Ascending aorta (tissue), 2 donors: Measurements from ENCODE around the gene NTS. TPM values are rescaled to one million over a fixed set of nuclear protein-coding genes. Genes with fewer than 3 reads are reported as not detected.

Source experiments
- DNase-seq, 2 donors: peaks; one replicate each; pipeline ENCODE4 v3.0.0-alpha.2; 2019; ENCODE audit warnings: low spot score in 2 of 2
- H3K27ac ChIP-seq, 2 donors: fragments of 200-600 bp; sonication (generic); one replicate each; pipeline ENCODE4 v1.5.1; 2016 to 2017; ENCODE audit warnings: mild to moderate bottlenecking in 1 of 2
- H3K27me3 ChIP-seq: fragments of 200-600 bp; sonication (generic); one replicate; pipeline ENCODE4 v1.5.1; 2017
- H3K36me3 ChIP-seq, 2 donors: fragments of 200-600 bp; sonication (generic); one replicate each; pipeline ENCODE4 v1.5.1; 2016
- H3K4me1 ChIP-seq, 2 donors: fragments of 200-600 bp; sonication (generic); one replicate each; pipeline ENCODE4 v1.5.1; 2016 to 2017; ENCODE audit warnings: mild to moderate bottlenecking in 1 of 2
- H3K4me3 ChIP-seq, 2 donors: fragments of 200-600 bp; sonication (generic); one replicate each; pipeline ENCODE4 v1.5.1; 2016 to 2017; ENCODE audit warnings: mild to moderate bottlenecking in 1 of 2
- H3K9me3 ChIP-seq, 2 donors: fragments of 200-600 bp; sonication (generic); one replicate each; pipeline ENCODE4 v1.5.1; 2016
- CTCF ChIP-seq, 3 experiments: fragments of 200-600 bp in 2 of 3; fragments of 450-650 bp in 1 of 3; sonication (generic) in 2 of 3; IDR thresholded peaks; one replicate each; pipeline ENCODE4 v1.5.1; 2016 to 2019; ENCODE audit warnings: antibody characterized with exemption in 3 of 3, mild to moderate bottlenecking in 1 of 3, moderate library complexity in 1 of 3
- intact Hi-C: fragments of 100-400 bp; cut with DNase I; formaldehyde crosslinking; loops from one replicate; pipeline ENCODE4 v1.15.1; 2023
- total RNA-seq: library from RNA; depleted of rRNA; stranded (reverse); fragments of >200 nt; gene quantifications from one replicate; pipeline ENCODE4 v1.1.0, GENCODE V29; 2016

The NTS gene
- total RNA-seq, 1 donor from 2014 or later, result not detected

DNA sequence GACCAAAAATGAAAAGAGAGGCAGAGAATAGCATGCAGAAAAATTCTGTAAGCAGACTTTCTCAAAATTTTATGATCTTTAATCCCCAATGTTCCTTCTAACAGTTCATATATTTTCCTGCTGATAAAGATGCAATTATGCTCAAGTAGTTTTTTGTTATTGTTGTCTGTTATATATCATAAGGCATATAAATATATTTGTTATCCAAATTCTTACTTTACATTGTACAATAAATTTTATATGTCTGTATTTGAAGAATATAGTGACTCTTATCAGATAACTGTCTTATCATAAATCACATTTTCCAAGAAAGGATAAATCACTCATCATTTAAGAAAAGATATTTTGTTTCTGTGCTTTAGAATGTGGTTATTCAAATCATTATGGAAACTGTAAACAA is 40.5 kb upstream of the NTS start:
- H3K36me3 ChIP-seq, result no peaks in the 10 kb centered on the region
- peaks cover 0 to 7% of the 10 kb centered on the region in 2 donors for H3K4me1 ChIP-seq
- H3K4me3 ChIP-seq, result peak overlapping the region in 1 of 2 donors; percentile 69
- no peak for TF ChIP-seq CTCF (IDR thresholded peaks at IDR 0.05)
- H3K27ac ChIP-seq, result no peak overlapping the region
- H3K27me3 ChIP-seq, result no peaks in the 10 kb centered on the region
- H3K9me3 ChIP-seq, result no peaks in the 10 kb centered on the region
- intact Hi-C loops, result loop anchor here (10.0 kb wide), 1 partner anchor 119 kb away; no protein-coding TSS in a partner anchor
- no peak for DNase-seq

DNA sequence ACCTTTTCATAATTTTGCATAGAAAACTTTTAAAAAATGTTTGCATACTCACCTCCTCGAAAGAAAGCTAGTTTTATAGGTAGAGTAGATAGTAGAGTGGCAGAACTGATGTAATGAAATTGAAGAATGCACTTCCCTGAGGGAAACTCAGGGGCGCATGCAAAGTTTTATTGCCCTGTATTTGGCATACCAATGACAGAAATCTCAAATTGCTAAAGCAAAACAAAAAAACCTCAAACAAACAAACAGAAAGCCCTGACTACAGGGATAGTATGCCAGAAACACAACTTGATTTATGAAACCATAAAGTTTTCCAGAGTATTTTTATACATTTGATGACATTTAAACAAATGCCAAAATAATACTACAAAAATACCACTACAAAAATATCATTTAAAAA is 39.7 kb upstream of the NTS start:
- no peak for DNase-seq
- intact Hi-C loops, result loop anchor here (10.0 kb wide), 1 partner anchor 120 kb away; no protein-coding TSS in a partner anchor
- Histone ChIP-seq H3K4me1 (peaks cover 0 to 7% of the 10 kb centered on the region in 2 donors), H3K4me3 (peak overlapping the region; percentile 44 to 69), H3K9me3 (no peaks in the 10 kb centered on the region), H3K27ac (peak overlapping the region in 1 of 2 donors; percentile 84), H3K36me3 (no peaks in the 10 kb centered on the region), H3K27me3 (no peaks in the 10 kb centered on the region)
- TF ChIP-seq CTCF (IDR thresholded peaks at IDR 0.05), result no peak

DNA sequence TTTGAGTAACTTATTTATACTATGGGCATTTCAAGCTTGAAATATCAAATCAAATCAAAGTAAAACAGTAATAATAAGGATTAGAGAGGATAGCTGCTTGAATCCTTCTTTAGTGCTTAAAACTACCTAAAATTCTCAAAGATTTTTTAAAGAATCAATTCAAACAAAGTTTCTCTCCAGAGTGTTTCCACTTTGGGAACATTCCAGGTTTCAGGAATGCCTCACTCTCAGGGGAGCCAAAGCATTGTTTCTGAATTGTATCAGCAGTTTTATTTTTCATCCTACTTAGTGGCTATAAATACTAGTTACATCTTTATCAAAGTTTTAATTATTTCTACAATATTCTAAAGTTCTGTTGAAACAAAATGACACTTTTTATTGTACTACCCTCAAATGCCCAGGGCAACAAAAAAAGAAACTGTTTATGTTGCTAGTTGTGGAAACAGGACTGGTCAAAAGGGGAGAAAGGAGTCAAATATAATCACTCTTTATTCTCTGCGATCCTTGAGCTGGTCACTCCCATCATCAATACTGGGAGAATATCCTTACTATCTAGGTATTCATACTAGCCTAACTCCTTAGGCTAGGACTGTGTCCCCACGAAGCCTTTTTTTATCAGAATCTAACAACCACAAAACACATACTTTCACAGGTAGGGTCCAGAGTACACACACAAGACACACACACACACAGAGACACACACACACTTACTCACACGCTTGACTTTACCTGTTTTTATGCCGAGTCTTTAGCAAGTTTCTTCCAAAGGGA is 38.5 kb upstream of the NTS start:
- no peaks in the 10 kb centered on the region for H3K27me3 ChIP-seq
- intact Hi-C loops, result loop anchor here (10.0 kb wide), 1 partner anchor 121 kb away; no protein-coding TSS in a partner anchor
- DNase-seq, result no peak
- peaks cover 0 to 7% of the 10 kb centered on the region in 2 donors for H3K4me1 ChIP-seq
- no peaks in the 10 kb centered on the region for H3K9me3 ChIP-seq
- H3K27ac ChIP-seq, result peak overlapping the region; percentile 63 to 84
- peak overlapping the region; percentile 44 to 69 for H3K4me3 ChIP-seq
- TF ChIP-seq CTCF (IDR thresholded peaks at IDR 0.05), result no peak
- no peaks in the 10 kb centered on the region for H3K36me3 ChIP-seq

DNA sequence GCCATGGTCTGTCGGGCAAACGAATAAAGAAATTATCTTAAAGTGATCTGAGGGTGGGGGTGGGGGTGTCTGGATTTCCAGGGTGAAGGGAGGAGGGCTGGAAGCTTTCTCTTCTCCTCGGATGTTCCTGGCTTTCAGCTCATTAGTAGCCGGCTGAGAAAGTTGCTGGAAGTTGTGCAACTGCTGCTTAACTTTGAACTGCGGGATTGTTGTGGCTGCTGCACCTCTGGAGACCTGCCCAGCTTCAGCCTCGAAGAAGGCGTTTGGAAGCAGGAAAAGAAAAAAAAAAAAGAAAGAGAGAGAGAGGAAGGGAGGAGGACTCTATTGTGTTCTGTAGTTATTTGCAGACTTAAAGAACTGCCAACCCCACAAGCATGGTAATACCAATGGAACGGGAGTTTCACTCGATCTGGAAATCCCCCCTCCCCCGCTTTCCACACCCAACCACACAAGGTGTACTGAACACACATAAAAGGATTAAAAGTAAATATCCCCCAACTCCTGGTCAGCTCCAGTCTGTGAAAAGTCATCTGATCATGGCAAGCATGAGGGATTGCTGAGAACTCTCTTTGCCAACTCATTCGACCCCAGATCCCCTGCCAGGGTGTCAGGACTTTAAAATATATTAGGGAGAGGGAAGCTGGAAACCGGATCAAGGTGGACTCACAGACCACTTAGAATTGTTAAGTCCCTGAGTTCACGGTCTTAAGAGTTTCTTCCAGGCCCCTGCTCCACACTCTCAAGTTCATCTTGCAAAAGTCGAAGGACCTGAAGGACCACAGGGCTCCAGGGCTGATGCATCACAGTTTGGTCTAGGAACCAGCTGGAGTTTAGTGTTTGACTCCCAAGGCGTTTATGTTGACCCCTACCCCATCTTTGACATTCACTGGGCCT is 37.7 kb upstream of the NTS start, which contains the start of gene RASSF9:
Gene RASSF9, minus strand, starts transcription at position 213 of the 894 bp plus-strand sequence. Its CDS starts 208 bp downstream, at position 5.
- H3K9me3 ChIP-seq, result no peaks in the 10 kb centered on the region
- intact Hi-C loops, result loop anchor here (10.0 kb wide), 1 partner anchor 122 kb away; no protein-coding TSS in a partner anchor
- H3K27me3 ChIP-seq, result no peaks in the 10 kb centered on the region
- peak in 1 of 2 donors; percentile 72 for DNase-seq
- no peak for TF ChIP-seq CTCF (IDR thresholded peaks at IDR 0.05)
- H3K27ac ChIP-seq, result peak within 1 kb of the TSS; percentile 63 to 84
- H3K36me3 ChIP-seq, result no peaks in the 10 kb centered on the region
- H3K4me1 ChIP-seq, result peaks cover 0 to 7% of the 10 kb centered on the region in 2 donors
- peak within 1 kb of the TSS; percentile 44 to 69 for H3K4me3 ChIP-seq

DNA sequence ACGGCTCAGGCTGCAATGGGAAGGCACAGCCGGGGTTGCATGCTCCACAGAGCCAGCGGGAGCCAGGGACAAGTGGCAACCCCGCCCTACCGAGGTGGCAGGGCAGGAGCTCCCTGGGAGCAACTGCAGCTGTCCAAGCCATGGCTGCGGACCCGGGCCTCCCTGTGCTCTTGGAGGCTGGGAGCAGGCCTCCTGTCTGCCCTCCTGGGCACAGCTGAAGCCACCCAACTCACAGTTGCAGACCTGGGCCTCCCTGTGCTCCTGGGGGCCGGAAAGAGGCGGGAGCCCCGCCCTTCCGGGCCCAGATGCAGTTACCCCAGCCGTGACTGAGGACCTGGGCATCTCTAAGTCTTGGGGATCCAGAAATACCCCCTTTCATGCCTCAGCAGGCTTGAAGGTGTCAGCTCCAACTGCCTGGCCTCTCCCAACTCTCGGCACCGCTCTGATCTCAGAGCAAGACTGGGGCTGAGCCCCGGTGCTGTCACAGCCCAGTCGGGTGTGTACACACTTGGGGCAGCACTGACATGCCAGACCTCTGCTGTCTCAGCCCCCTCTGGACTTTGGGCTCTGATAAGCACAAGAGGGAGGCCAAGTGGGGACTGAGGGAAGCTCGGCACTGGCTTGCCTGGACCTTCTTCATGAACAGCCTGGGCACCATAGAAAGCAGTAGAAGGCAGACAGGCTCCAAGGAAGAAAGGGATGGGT is 30.3 kb upstream of the NTS start:
- H3K27ac ChIP-seq, result no peak overlapping the region
- intact Hi-C loops, result no loop called here
- no peaks in the 10 kb centered on the region for H3K9me3 ChIP-seq
- no peak for DNase-seq
- TF ChIP-seq CTCF (IDR thresholded peaks at IDR 0.05), result no peak
- no peaks in the 10 kb centered on the region for H3K4me1 ChIP-seq
- no peaks in the 10 kb centered on the region for H3K36me3 ChIP-seq
- H3K27me3 ChIP-seq, result no peaks in the 10 kb centered on the region
- H3K4me3 ChIP-seq, result no peak overlapping the region
